ENCODE measurements around the gene CABP4.

CABP4 gene

GRCh38 chr11:67456068-67456705 lies 1.0 kb downstream of the CABP4 start:
- H3K27ac ChIP-seq = no peak overlapping the region
- H3K4me3 ChIP-seq (IDR thresholded peaks at IDR 0.05; ENCODE audit: insufficient read depth, low read depth, low read length) = no peak overlapping the region
- H3K27me3 ChIP-seq (ENCODE audit: insufficient read depth, low read depth) = no peaks in the 10 kb centered on the region; the same call in 1 of the 2 replicates
- H3K9ac ChIP-seq = no peak overlapping the region
- H3K36me3 ChIP-seq (ENCODE audit: insufficient read depth) = no peaks in the 10 kb centered on the region
- no peak overlapping the region for H3K4me2 ChIP-seq
- no peaks in the 10 kb centered on the region for H3K79me2 ChIP-seq (ENCODE audit: insufficient read depth, low read depth)
- H4K20me1 ChIP-seq (ENCODE audit: insufficient read depth) = no peaks in the 10 kb centered on the region
- TF ChIP-seq CTCF (conservative IDR thresholded peaks at IDR 0.05; ENCODE audit: low read depth, low read length) = no peak
- H3K4me1 ChIP-seq (ENCODE audit: low read depth, poor library complexity, severe bottlenecking) = no peaks in the 10 kb centered on the region
- H2AFZ ChIP-seq (ENCODE audit: low read depth) = no peak overlapping the region

GRCh38 chr11:67457453-67457852 lies 2.3 kb downstream of the CABP4 start:
- Histone ChIP-seq H3K36me3 (ENCODE audit: insufficient read depth) (no peaks in the 10 kb centered on the region), H4K20me1 (ENCODE audit: insufficient read depth) (no peaks in the 10 kb centered on the region), H3K9ac (no peak overlapping the region), H3K27me3 (ENCODE audit: insufficient read depth, low read depth) (no peaks in the 10 kb centered on the region; the same call in 1 of the 2 replicates), H3K27ac (no peak overlapping the region), H3K4me3 (IDR thresholded peaks at IDR 0.05; ENCODE audit: insufficient read depth, low read depth, low read length) (no peak overlapping the region), H3K4me1 (ENCODE audit: low read depth, poor library complexity, severe bottlenecking) (no peaks in the 10 kb centered on the region), H2AFZ (ENCODE audit: low read depth) (no peak overlapping the region), H3K79me2 (ENCODE audit: insufficient read depth, low read depth) (no peaks in the 10 kb centered on the region), H3K4me2 (no peak overlapping the region)
- TF ChIP-seq CTCF (conservative IDR thresholded peaks at IDR 0.05; ENCODE audit: low read depth, low read length) = no peak

DNA sequence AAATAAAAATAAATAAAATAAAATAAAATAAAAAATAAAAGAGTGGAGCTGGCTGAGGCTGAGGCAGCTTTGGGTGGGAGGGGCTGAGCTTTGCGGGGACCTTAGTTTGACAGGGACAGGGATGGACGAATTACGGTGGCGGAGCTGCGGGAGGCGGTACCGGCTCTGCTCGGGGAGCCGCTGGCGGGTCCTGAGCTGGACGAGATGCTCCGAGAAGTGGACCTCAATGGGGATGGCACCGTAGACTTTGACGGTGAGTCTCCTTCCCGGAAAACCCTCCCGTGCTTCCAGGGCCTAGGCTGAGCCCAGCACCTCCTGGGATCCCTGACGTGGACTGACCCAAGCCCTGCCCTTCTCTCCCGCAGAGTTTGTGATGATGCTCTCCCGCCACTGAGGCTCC lies 3.1 kb downstream of the CABP4 start:
- Histone ChIP-seq H4K20me1 (ENCODE audit: insufficient read depth) (no peaks in the 10 kb centered on the region), H3K79me2 (ENCODE audit: insufficient read depth, low read depth) (no peaks in the 10 kb centered on the region), H3K4me1 (ENCODE audit: low read depth, poor library complexity, severe bottlenecking) (no peaks in the 10 kb centered on the region), H3K27me3 (ENCODE audit: insufficient read depth, low read depth) (no peaks in the 10 kb centered on the region; the same call in 1 of the 2 replicates), H3K9ac (no peak overlapping the region), H3K4me3 (IDR thresholded peaks at IDR 0.05; ENCODE audit: insufficient read depth, low read depth, low read length) (no peak overlapping the region), H2AFZ (ENCODE audit: low read depth) (no peak overlapping the region), H3K27ac (no peak overlapping the region), H3K36me3 (ENCODE audit: insufficient read depth) (no peaks in the 10 kb centered on the region), H3K4me2 (no peak overlapping the region)
- TF ChIP-seq CTCF (conservative IDR thresholded peaks at IDR 0.05; ENCODE audit: low read depth, low read length) = no peak

- Histone ChIP-seq H3K27ac (no peak overlapping the region), H3K79me2 (ENCODE audit: insufficient read depth, low read depth) (no peaks in the 10 kb centered on the region), H3K9ac (no peak overlapping the region), H3K4me2 (no peak overlapping the region), H3K27me3 (ENCODE audit: insufficient read depth, low read depth) (no peaks in the 10 kb centered on the region; the same call in 1 of the 2 replicates), H2AFZ (ENCODE audit: low read depth) (no peak overlapping the region), H4K20me1 (ENCODE audit: insufficient read depth) (no peaks in the 10 kb centered on the region), H3K4me3 (IDR thresholded peaks at IDR 0.05; ENCODE audit: insufficient read depth, low read depth, low read length) (no peak overlapping the region), H3K4me1 (ENCODE audit: low read depth, poor library complexity, severe bottlenecking) (peaks cover 15% of the 10 kb centered on the region), H3K36me3 (ENCODE audit: insufficient read depth) (no peaks in the 10 kb centered on the region)
- no peak for TF ChIP-seq CTCF (conservative IDR thresholded peaks at IDR 0.05; ENCODE audit: low read depth, low read length)
These were observed 8.0 kb downstream of the CABP4 start for GRCh38 chr11:67463186-67463585.

Measured in KMS-11 (cell line).